NCI-H2081 (cell line): Measurements from ENCODE around the gene CLCF1.

ENCODE experiments used
- DNase-seq, 2 experiments: peaks; one replicate each; lab custom pipeline; 2025; lab: John Stamatoyannopoulos, UW

CLCF1 gene

GRCh38 chr11:67372993-67373647 is at the start of gene CLCF1:
TSS of gene CLCF1 (minus strand) at chr11:67373598. CDS start at chr11:67373539, 59 bp downstream.
- DNase-seq: no peak

GRCh38 chr11:67422891-67423290 is 49.5 kb upstream of the CLCF1 start:
- DNase-seq: no peak

GRCh38 chr11:67421430-67422031 is 48.1 kb upstream of the CLCF1 start:
- no peak for DNase-seq

GRCh38 chr11:67420646-67421429 is 47.4 kb upstream of the CLCF1 start:
- peak; percentile 83 to 92 for DNase-seq

- DNase-seq: no peak
Observed at GRCh38 chr11:67420147-67420645, 46.8 kb upstream of the CLCF1 start.

GRCh38 chr11:67419325-67420049 is 46.1 kb upstream of the CLCF1 start:
- DNase-seq: no peak

- peak; percentile 40 to 66 for DNase-seq
Observed at GRCh38 chr11:67418476-67419281, 45.3 kb upstream of the CLCF1 start.

- no peak for DNase-seq
Observed at GRCh38 chr11:67417425-67417824, 44.0 kb upstream of the CLCF1 start.

GRCh38 chr11:67416416-67417335 is 43.3 kb upstream of the CLCF1 start:
- DNase-seq: peak; percentile 70 to 87

- DNase-seq: no peak
Observed at GRCh38 chr11:67415501-67416304, 42.3 kb upstream of the CLCF1 start, which contains the start of gene CARNS1. TSS of gene CARNS1 (plus strand) at chr11:67415678. CDS start at chr11:67416200, 522 bp downstream.

- DNase-seq: no peak
Observed at GRCh38 chr11:67413266-67413849, 40.0 kb upstream of the CLCF1 start.

- no peak for DNase-seq
Observed at GRCh38 chr11:67412495-67413179, 39.2 kb upstream of the CLCF1 start.

GRCh38 chr11:67411785-67412152 is 38.4 kb upstream of the CLCF1 start:
- no peak for DNase-seq

GRCh38 chr11:67410984-67411784 is 37.8 kb upstream of the CLCF1 start:
- DNase-seq: no peak

GRCh38 chr11:67410369-67410831 is 37.0 kb upstream of the CLCF1 start:
- no peak for DNase-seq

GRCh38 chr11:67409781-67410368 is 36.5 kb upstream of the CLCF1 start:
- peak in 1 of 2 experiments; percentile 12 for DNase-seq

- no peak for DNase-seq
Observed at GRCh38 chr11:67409261-67409666, 35.9 kb upstream of the CLCF1 start.
